K562 (cell line): Measurements from ENCODE around the gene SOX12. TPM values are rescaled to one million over a fixed set of nuclear protein-coding genes. Genes with fewer than 3 reads are reported as not detected.

Experiments
- BCL6 ChIP-seq: fragments of 250-450 bp; sonication (Bioruptor Pico); IDR thresholded peaks from 2 replicates; pipeline ENCODE4 v1.4.0; 2020
- CBFA2T3 ChIP-seq: fragments of 450-650 bp; IDR thresholded peaks from 2 replicates; pipeline ENCODE4 v1.6.1; 2017
- CREB5 ChIP-seq: fragments of 250-450 bp; sonication (Bioruptor Pico); IDR thresholded peaks from 2 replicates; pipeline ENCODE4 v1.5.0; 2020; ENCODE audit warnings: mild to moderate bottlenecking
- CREM ChIP-seq: IDR thresholded peaks from 2 replicates; pipeline ENCODE4 v1.6.1; 2014; ENCODE audit warnings: antibody characterized with exemption, low read depth
- L3MBTL2 ChIP-seq: fragments of 450-650 bp; IDR thresholded peaks from 2 replicates; pipeline ENCODE4 v1.6.1; 2016; ENCODE audit warnings: mild to moderate bottlenecking, moderate library complexity
- NFATC3 ChIP-seq: fragments of 450-650 bp; IDR thresholded peaks from 2 replicates; pipeline ENCODE4 v1.6.1; 2017; ENCODE audit warnings: mild to moderate bottlenecking
- RBFOX2 ChIP-seq: fragments of 200-400 bp; formaldehyde crosslinking; IDR thresholded peaks from 2 replicates; pipeline ENCODE4 v1.6.1; 2017; ENCODE audit warnings: low read depth, mild to moderate bottlenecking, low read length, moderate library complexity
- SAFB2 ChIP-seq: fragments of 200-400 bp; formaldehyde crosslinking; IDR thresholded peaks from 2 replicates; pipeline ENCODE4 v1.6.1; 2018; ENCODE audit warnings: borderline replicate concordance, low read length, low read depth, moderate library complexity; ENCODE audit not compliant: severe bottlenecking
- SMAD1 ChIP-seq: fragments of 150-350 bp; IDR thresholded peaks from 2 replicates; pipeline ENCODE4 v1.6.1; 2014; ENCODE audit warnings: low read length, low read depth; ENCODE audit not compliant: partially characterized antibody
- ZNF239 ChIP-seq: fragments of 250-450 bp; sonication (Bioruptor Pico); IDR thresholded peaks from 2 replicates; pipeline ENCODE4 v1.4.0; 2020; ENCODE audit warnings: mild to moderate bottlenecking
- ZSCAN29 ChIP-seq: fragments of 450-650 bp; IDR thresholded peaks from 2 replicates; pipeline ENCODE4 v1.6.1; 2017
- polyA plus RNA-seq, 8 experiments: library from polyadenylated mRNA; depleted of rRNA in 4 of 8; stranded (reverse) in 5 of 8; unstranded in 3 of 8; fragments of >200 nt; fragmentation: Nextera tagmentation in 2 of 8; fragmentation: Illumina TruSeq in 1 of 8; extraction: Ambion mirVana in 2 of 8; extraction: Trizol in 1 of 8; gene quantifications; 2 replicates each; pipeline versions ENCODE4 v1.2.1 to v1.2.3, GENCODE V29; 2011 to 2014; ENCODE audit warnings: inconsistent platforms in 1 of 8, missing spikeins in 1 of 8
- total RNA-seq, 7 experiments: library from RNA; depleted of rRNA in 6 of 7; stranded (reverse); fragments of >200 nt in 6 of 7; fragmentation: Illumina TruSeq in 2 of 7; extraction: Trizol in 2 of 7; gene quantifications; 2 replicates each; pipeline versions ENCODE4 v1.2.1 to v1.2.3, GENCODE V29; 2011 to 2021; ENCODE audit warnings: low replicate concordance in 1 of 7
- TF ChIP-seq, protein P1 (sequence below): fragments of 250-450 bp; sonication (Bioruptor Pico); IDR thresholded peaks from 2 replicates; pipeline ENCODE4 v1.8.0; 2022; ENCODE audit warnings: moderate library complexity, mild to moderate bottlenecking, inconsistent platforms
- TF ChIP-seq, protein P2 (sequence below): fragments of 450-650 bp; conservative IDR thresholded peaks from 2 replicates; pipeline ENCODE4 v1.6.1; 2016; ENCODE audit warnings: missing genetic modification characterization, low read depth, mild to moderate bottlenecking, missing compliant biosample characterization, moderate library complexity
- TF ChIP-seq, protein P3 (sequence below): fragments of 450-650 bp; IDR thresholded peaks from 2 replicates; pipeline ENCODE4 v1.6.1; 2016; ENCODE audit warnings: low read depth, mild to moderate bottlenecking, moderate library complexity
- TF ChIP-seq, protein P4 (sequence below): IDR thresholded peaks from 2 replicates; pipeline ENCODE4 v1.6.1; 2016; ENCODE audit warnings: missing genetic modification characterization, missing compliant biosample characterization
- TF ChIP-seq, protein P5 (sequence below): sonication (generic); IDR thresholded peaks from 2 replicates; pipeline ENCODE4 v1.6.1; 2016
- TF ChIP-seq, protein P6 (sequence below): fragments of 450-650 bp; IDR thresholded peaks from 2 replicates; pipeline ENCODE4 v1.7.0; 2016; ENCODE audit warnings: borderline replicate concordance

The SOX12 gene
- total and polyA plus RNA-seq, 9 of the 15 experiments (the other 6 are each of a cell fraction or from before 2014, with no cell fraction given) = 0.42 to 26.3 (median 2.6) TPM

GRCh38 chr20:290084-290831 is 35.1 kb upstream of the SOX12 start, which contains the start of gene C20orf96 (continued):
- TF ChIP-seq, protein P1, sequence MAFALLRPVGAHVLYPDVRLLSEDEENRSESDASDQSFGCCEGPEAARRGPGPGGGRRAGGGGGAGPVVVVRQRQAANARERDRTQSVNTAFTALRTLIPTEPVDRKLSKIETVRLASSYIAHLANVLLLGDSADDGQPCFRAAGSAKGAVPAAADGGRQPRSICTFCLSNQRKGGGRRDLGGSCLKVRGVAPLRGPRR (CRISPR knock-in tag) = no peak
- TF ChIP-seq CREM (peak; percentile 50; the same call in 1 of the 2 replicates), CBFA2T3 (no peak), RBFOX2 (peak; percentile 45), ZSCAN29 (no peak), SMAD1 (no peak), CREB5 (CRISPR knock-in tag) (no peak), ZNF239 (no peak), BCL6 (CRISPR knock-in tag) (no peak), NFATC3 (no peak), L3MBTL2 (peak; percentile 59; the same call in 1 of the 2 replicates), SAFB2 (no peak)
- TF ChIP-seq, protein P2, sequence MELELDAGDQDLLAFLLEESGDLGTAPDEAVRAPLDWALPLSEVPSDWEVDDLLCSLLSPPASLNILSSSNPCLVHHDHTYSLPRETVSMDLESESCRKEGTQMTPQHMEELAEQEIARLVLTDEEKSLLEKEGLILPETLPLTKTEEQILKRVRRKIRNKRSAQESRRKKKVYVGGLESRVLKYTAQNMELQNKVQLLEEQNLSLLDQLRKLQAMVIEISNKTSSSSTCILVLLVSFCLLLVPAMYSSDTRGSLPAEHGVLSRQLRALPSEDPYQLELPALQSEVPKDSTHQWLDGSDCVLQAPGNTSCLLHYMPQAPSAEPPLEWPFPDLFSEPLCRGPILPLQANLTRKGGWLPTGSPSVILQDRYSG (tag) = no peak
- TF ChIP-seq, protein P3, sequence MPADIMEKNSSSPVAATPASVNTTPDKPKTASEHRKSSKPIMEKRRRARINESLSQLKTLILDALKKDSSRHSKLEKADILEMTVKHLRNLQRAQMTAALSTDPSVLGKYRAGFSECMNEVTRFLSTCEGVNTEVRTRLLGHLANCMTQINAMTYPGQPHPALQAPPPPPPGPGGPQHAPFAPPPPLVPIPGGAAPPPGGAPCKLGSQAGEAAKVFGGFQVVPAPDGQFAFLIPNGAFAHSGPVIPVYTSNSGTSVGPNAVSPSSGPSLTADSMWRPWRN = no peak
- TF ChIP-seq, protein P4, sequence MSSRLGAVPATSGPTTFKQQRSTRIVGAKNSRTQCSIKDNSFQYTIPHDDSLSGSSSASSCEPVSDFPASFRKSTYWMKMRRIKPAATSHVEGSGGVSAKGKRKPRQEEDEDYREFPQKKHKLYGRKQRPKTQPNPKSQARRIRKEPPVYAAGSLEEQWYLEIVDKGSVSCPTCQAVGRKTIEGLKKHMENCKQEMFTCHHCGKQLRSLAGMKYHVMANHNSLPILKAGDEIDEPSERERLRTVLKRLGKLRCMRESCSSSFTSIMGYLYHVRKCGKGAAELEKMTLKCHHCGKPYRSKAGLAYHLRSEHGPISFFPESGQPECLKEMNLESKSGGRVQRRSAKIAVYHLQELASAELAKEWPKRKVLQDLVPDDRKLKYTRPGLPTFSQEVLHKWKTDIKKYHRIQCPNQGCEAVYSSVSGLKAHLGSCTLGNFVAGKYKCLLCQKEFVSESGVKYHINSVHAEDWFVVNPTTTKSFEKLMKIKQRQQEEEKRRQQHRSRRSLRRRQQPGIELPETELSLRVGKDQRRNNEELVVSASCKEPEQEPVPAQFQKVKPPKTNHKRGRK (tag) = no peak
- TF ChIP-seq, protein P5, sequence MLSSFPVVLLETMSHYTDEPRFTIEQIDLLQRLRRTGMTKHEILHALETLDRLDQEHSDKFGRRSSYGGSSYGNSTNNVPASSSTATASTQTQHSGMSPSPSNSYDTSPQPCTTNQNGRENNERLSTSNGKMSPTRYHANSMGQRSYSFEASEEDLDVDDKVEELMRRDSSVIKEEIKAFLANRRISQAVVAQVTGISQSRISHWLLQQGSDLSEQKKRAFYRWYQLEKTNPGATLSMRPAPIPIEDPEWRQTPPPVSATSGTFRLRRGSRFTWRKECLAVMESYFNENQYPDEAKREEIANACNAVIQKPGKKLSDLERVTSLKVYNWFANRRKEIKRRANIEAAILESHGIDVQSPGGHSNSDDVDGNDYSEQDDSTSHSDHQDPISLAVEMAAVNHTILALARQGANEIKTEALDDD = no peak
- TF ChIP-seq, protein P6, sequence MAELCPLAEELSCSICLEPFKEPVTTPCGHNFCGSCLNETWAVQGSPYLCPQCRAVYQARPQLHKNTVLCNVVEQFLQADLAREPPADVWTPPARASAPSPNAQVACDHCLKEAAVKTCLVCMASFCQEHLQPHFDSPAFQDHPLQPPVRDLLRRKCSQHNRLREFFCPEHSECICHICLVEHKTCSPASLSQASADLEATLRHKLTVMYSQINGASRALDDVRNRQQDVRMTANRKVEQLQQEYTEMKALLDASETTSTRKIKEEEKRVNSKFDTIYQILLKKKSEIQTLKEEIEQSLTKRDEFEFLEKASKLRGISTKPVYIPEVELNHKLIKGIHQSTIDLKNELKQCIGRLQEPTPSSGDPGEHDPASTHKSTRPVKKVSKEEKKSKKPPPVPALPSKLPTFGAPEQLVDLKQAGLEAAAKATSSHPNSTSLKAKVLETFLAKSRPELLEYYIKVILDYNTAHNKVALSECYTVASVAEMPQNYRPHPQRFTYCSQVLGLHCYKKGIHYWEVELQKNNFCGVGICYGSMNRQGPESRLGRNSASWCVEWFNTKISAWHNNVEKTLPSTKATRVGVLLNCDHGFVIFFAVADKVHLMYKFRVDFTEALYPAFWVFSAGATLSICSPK = no peak
